Epithelial cell of proximal tubule (primary cell): Measurements from ENCODE around the gene SYTL5. TPM values are rescaled to one million over a fixed set of nuclear protein-coding genes. Genes with fewer than 3 reads are reported as not detected.

Experiments
- DNase-seq: peaks from one replicate; pipeline ENCODE4 v3.0.0-alpha.2; 2011; ENCODE audit warnings: low read depth
- H3K4me3 ChIP-seq: 2 replicates; pipeline ENCODE4 v1.5.1; 2011; ENCODE audit warnings: low read depth, mild to moderate bottlenecking, low read length
- CTCF ChIP-seq: conservative IDR thresholded peaks from 2 replicates; pipeline ENCODE4 v1.5.1; 2012; ENCODE audit warnings: low read depth, mild to moderate bottlenecking, low read length
- total RNA-seq: library from RNA; depleted of rRNA; stranded (reverse); fragments of >200 nt; gene quantifications from 2 replicates; pipeline ENCODE4 v1.2.3, GENCODE V29; 2015

SYTL5 gene
- total RNA-seq, 1 donor from 2014 or later = 0.17 TPM

- no peak for TF ChIP-seq CTCF
These were observed 39.3 kb downstream of the SYTL5 start for GRCh38 chrX:38045538-38046096.

GRCh38 chrX:38048886-38049285, 42.5 kb downstream of the SYTL5 start:
- no peak for TF ChIP-seq CTCF
- no peak overlapping the region for H3K4me3 ChIP-seq

More at GRCh38 chrX:38045538-38046096, 39.3 kb downstream of the SYTL5 start:
- no peak overlapping the region for H3K4me3 ChIP-seq
- no peak for DNase-seq

GRCh38 chrX:38050806-38051205, 44.5 kb downstream of the SYTL5 start:
- no peak overlapping the region for H3K4me3 ChIP-seq
- no peak for TF ChIP-seq CTCF
- DNase-seq = no peak

More at GRCh38 chrX:38048886-38049285, 42.5 kb downstream of the SYTL5 start:
- no peak for DNase-seq

- TF ChIP-seq CTCF = no peak
- DNase-seq = peak; percentile 49
- H3K4me3 ChIP-seq = no peak overlapping the region
These were observed 45.7 kb downstream of the SYTL5 start for GRCh38 chrX:38052096-38052495.

GRCh38 chrX:38055170-38055847, 49.0 kb downstream of the SYTL5 start:
- no peak for TF ChIP-seq CTCF
- DNase-seq = peak; percentile 30
- H3K4me3 ChIP-seq = no peak overlapping the region

- TF ChIP-seq CTCF = no peak
- H3K4me3 ChIP-seq = no peak overlapping the region
- DNase-seq = no peak
These were observed 54.1 kb downstream of the SYTL5 start for GRCh38 chrX:38060331-38060878.
